AG09309 (cell line): ENCODE results near the gene PLXNA2.

Source experiments
- DNase-seq: peaks from one replicate; pipeline ENCODE4 v3.0.0-alpha.2; 2010; ENCODE audit warnings: low read depth
- H3K4me3 ChIP-seq: 2 replicates; pipeline ENCODE4 v1.5.1; 2011; ENCODE audit warnings: mild to moderate bottlenecking, low read depth, low read length, moderate library complexity; ENCODE audit not compliant: control insufficient read depth
- CTCF ChIP-seq: IDR thresholded peaks from 2 replicates; pipeline ENCODE4 v1.5.1; 2011; ENCODE audit warnings: mild to moderate bottlenecking, low read depth, low read length, inconsistent platforms; ENCODE audit not compliant: insufficient read depth, control insufficient read depth; ENCODE audit errors: missing control alignments

The PLXNA2 gene

DNA sequence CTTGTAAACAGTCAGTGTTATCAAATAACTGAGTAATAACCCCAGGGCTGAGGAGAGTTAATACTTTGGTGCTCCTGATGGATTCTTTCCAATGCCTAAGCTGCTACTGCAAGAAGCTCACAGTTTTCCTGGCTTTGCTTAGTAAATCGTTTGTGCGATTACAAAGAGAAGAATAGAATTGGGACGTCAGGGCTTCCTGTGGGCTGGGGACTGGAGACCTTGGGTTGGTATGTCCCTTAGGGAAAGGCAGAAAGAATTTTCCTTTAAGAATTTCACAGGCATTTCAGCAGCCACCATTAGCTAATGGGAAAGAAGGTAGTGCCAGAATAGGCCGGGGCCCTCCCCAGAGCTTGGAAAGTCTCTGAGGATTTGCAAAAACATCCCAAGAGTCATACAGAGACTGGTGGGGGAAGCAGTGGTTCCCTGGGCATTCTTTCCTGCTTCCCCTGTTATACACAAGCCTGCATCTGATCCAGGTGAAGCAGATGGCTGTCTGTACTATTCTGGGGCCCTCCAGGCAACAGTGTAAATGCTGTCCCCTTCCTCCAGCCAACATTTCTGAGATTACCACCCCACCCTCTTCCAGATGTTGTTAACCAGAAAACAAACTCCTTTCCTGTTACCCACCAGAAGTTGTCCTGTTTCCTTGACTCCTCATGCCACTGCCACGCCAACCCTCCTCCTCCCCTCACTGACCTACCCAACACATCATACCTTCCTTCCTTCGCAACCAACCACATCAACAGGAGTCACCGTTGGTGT lies 40.2 kb downstream of the PLXNA2 start:
- no peak for DNase-seq
- H3K4me3 ChIP-seq: no peak overlapping the region
- no peak for TF ChIP-seq CTCF

GRCh38 chr1:208203127-208203847 lies 40.9 kb downstream of the PLXNA2 start:
- H3K4me3 ChIP-seq: no peak overlapping the region
- DNase-seq: no peak
- no peak for TF ChIP-seq CTCF

DNA sequence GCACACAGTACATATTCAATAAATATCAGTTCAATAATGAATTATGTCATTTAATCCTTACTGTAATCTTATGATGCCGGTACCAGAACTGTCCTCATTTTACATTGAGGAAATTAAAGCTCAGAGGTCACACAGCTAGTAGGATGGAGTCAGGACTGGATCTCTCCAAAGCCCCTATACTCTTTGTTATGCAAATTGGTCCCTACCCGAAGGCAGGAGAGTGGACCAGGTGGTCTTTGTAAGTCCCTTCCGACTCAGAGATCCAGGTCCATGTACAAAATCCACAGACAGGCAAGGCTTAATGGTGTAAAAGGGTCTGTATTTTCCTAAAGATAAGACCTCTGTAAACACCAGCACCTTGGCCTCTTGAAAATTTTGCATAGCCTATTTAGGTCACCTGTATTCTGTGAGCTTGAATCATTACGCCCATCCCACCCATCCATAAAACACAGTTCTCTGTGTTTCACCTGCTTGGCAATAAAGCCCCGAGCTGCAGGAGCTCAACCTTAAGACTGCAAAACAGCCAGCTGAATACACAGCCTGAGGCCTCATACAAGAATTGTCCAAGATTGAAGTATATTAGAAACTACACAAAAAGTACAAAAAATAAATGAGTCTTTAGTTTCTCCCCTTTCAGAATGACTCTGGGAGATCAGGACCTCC lies 41.7 kb downstream of the PLXNA2 start:
- no peak overlapping the region for H3K4me3 ChIP-seq
- DNase-seq: no peak
- TF ChIP-seq CTCF: no peak

GRCh38 chr1:208201229-208201628 lies 43.0 kb downstream of the PLXNA2 start:
- DNase-seq: peak; percentile 67
- TF ChIP-seq CTCF: no peak
- no peak overlapping the region for H3K4me3 ChIP-seq

DNA sequence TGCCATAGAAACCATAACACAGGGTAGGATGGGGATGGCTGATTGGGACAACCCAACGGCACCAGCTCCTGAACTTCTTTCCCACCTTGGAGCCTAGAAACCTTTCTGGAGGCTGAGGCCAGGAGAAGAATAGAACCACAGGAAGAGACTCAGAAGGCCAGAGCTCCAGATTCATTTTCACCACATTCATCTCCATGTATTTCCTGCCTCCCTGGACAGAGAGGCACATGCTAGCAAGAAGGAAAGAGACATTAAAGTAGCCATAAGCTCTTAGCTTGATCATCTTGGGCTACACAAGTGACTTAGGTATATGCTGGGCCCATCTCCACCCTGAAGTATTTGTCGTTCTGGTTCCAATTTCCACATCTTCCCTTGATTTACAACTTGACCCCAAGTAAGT lies 44.1 kb downstream of the PLXNA2 start:
- no peak for TF ChIP-seq CTCF
- H3K4me3 ChIP-seq: no peak overlapping the region
- DNase-seq: no peak

DNA sequence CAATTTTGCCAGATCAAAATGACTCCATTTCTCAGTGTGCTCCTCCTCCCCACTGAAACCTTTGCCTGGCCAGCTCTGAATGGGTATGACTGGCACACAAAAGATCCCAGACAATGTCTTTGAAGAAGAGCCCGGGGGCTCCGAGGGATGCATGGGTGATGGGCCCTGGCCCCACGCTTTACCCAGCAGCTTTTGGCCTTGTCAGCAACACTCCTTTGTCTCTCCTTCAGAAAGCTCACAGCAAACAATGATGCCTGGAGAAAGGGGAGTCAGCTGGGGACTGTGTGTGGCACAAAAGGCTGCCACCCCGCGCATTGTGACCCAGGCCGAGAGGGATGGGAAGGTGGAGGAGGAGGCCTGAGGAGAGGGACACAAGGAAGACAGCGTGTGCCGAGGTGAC lies 45.9 kb downstream of the PLXNA2 start:
- H3K4me3 ChIP-seq: no peak overlapping the region
- DNase-seq: no peak
- no peak for TF ChIP-seq CTCF
